GM23248 (cell line): ENCODE data around the gene TARP.

Experiments
- EZH2 ChIP-seq: fragments of 200-600 bp; sonication (generic); IDR thresholded peaks from 2 replicates; pipeline ENCODE4 v1.6.1; 2018; ENCODE audit warnings: antibody characterized with exemption, mild to moderate bottlenecking; ENCODE audit not compliant: insufficient read depth, poor library complexity, severe bottlenecking
- EZH2phosphoT487 ChIP-seq: fragments of 200-600 bp; sonication (generic); IDR thresholded peaks from 2 replicates; pipeline ENCODE4 v1.6.1; 2018; ENCODE audit warnings: antibody characterized with exemption, moderate library complexity, mild to moderate bottlenecking, low read depth; ENCODE audit not compliant: insufficient read depth

GRCh38 chr7:38223306-38223705, 50.1 kb downstream of the TARP start:
- TF ChIP-seq EZH2 (no peak), EZH2phosphoT487 (no peak)
